Mucosa of stomach (tissue), 1 donor: ENCODE results near the gene SIK3.

Source experiments
- H3K27me3 ChIP-seq: one replicate; pipeline ENCODE4 v1.7.0; 2013; ENCODE audit warnings: mild to moderate bottlenecking, low read length; ENCODE audit not compliant: control insufficient read depth, insufficient read depth
- H3K36me3 ChIP-seq: one replicate; pipeline ENCODE4 v1.7.0; 2013; ENCODE audit warnings: low read length; ENCODE audit not compliant: control insufficient read depth, insufficient read depth
- H3K4me1 ChIP-seq: one replicate; pipeline ENCODE4 v1.7.0; 2013; ENCODE audit warnings: mild to moderate bottlenecking, low read length; ENCODE audit not compliant: control insufficient read depth, insufficient read depth
- H3K4me3 ChIP-seq: one replicate; pipeline ENCODE4 v1.7.0; 2013; ENCODE audit warnings: low read length
- H3K9ac ChIP-seq: one replicate; pipeline ENCODE4 v1.7.0; 2013; ENCODE audit warnings: mild to moderate bottlenecking, low read length, moderate library complexity
- H3K9me3 ChIP-seq: one replicate; pipeline ENCODE4 v1.7.0; 2013; ENCODE audit warnings: mild to moderate bottlenecking, low read length, moderate library complexity; ENCODE audit not compliant: control insufficient read depth
- donor health status: Pancreatic carcinoma.

SIK3 gene

GRCh38 chr11:116903090-116903489, 195.1 kb downstream of the SIK3 start:
- no peak overlapping the region for H3K9ac ChIP-seq
- H3K4me3 ChIP-seq: no peak overlapping the region
- H3K27me3 ChIP-seq: no peaks in the 10 kb centered on the region
- H3K36me3 ChIP-seq: no peaks in the 10 kb centered on the region
- no peaks in the 10 kb centered on the region for H3K9me3 ChIP-seq
- H3K4me1 ChIP-seq: no peaks in the 10 kb centered on the region

- no peak overlapping the region for H3K4me3 ChIP-seq
- no peaks in the 10 kb centered on the region for H3K27me3 ChIP-seq
- H3K4me1 ChIP-seq: no peaks in the 10 kb centered on the region
- H3K9ac ChIP-seq: no peak overlapping the region
- no peaks in the 10 kb centered on the region for H3K9me3 ChIP-seq
- H3K36me3 ChIP-seq: no peaks in the 10 kb centered on the region
Observed at GRCh38 chr11:116901964-116902688, 196.1 kb downstream of the SIK3 start.

- Histone ChIP-seq H3K4me1 (no peaks in the 10 kb centered on the region), H3K9me3 (no peaks in the 10 kb centered on the region), H3K27me3 (no peaks in the 10 kb centered on the region), H3K4me3 (no peak overlapping the region), H3K36me3 (no peaks in the 10 kb centered on the region), H3K9ac (no peak overlapping the region)
Observed at GRCh38 chr11:116901211-116901610, 197.0 kb downstream of the SIK3 start.

- Histone ChIP-seq H3K36me3 (no peaks in the 10 kb centered on the region), H3K4me3 (no peak overlapping the region), H3K4me1 (no peaks in the 10 kb centered on the region), H3K9me3 (no peaks in the 10 kb centered on the region), H3K27me3 (no peaks in the 10 kb centered on the region), H3K9ac (no peak overlapping the region)
Observed at GRCh38 chr11:116896211-116896610, 202.0 kb downstream of the SIK3 start.

- Histone ChIP-seq H3K9ac (no peak overlapping the region), H3K36me3 (no peaks in the 10 kb centered on the region), H3K4me3 (no peak overlapping the region), H3K4me1 (peaks cover 2% of the 10 kb centered on the region), H3K9me3 (no peaks in the 10 kb centered on the region), H3K27me3 (no peaks in the 10 kb centered on the region)
Observed at GRCh38 chr11:116895048-116895757, 203.0 kb downstream of the SIK3 start.

GRCh38 chr11:116893906-116894305, 204.3 kb downstream of the SIK3 start:
- peaks cover 6% of the 10 kb centered on the region for H3K4me1 ChIP-seq
- no peaks in the 10 kb centered on the region for H3K36me3 ChIP-seq
- H3K9ac ChIP-seq: no peak overlapping the region
- H3K4me3 ChIP-seq: no peak overlapping the region
- no peaks in the 10 kb centered on the region for H3K27me3 ChIP-seq
- H3K9me3 ChIP-seq: no peaks in the 10 kb centered on the region

- no peak overlapping the region for H3K9ac ChIP-seq
- no peak overlapping the region for H3K4me3 ChIP-seq
- H3K9me3 ChIP-seq: no peaks in the 10 kb centered on the region
- H3K4me1 ChIP-seq: peaks cover 6% of the 10 kb centered on the region
- no peaks in the 10 kb centered on the region for H3K36me3 ChIP-seq
- H3K27me3 ChIP-seq: no peaks in the 10 kb centered on the region
Observed at GRCh38 chr11:116893437-116893836, 204.8 kb downstream of the SIK3 start.

GRCh38 chr11:116892374-116892773, 205.9 kb downstream of the SIK3 start:
- H3K9me3 ChIP-seq: no peaks in the 10 kb centered on the region
- H3K27me3 ChIP-seq: no peaks in the 10 kb centered on the region
- H3K4me3 ChIP-seq: no peak overlapping the region
- H3K36me3 ChIP-seq: no peaks in the 10 kb centered on the region
- peaks cover 6% of the 10 kb centered on the region for H3K4me1 ChIP-seq
- no peak overlapping the region for H3K9ac ChIP-seq

- no peaks in the 10 kb centered on the region for H3K9me3 ChIP-seq
- H3K36me3 ChIP-seq: no peaks in the 10 kb centered on the region
- H3K4me3 ChIP-seq: no peak overlapping the region
- H3K27me3 ChIP-seq: no peaks in the 10 kb centered on the region
- peaks cover 6% of the 10 kb centered on the region for H3K4me1 ChIP-seq
- H3K9ac ChIP-seq: no peak overlapping the region
Observed at GRCh38 chr11:116891746-116892145, 206.5 kb downstream of the SIK3 start.

GRCh38 chr11:116890607-116891006, 207.6 kb downstream of the SIK3 start:
- no peaks in the 10 kb centered on the region for H3K9me3 ChIP-seq

GRCh38 chr11:116890193-116890592, 208.0 kb downstream of the SIK3 start:
- Histone ChIP-seq H3K36me3 (no peaks in the 10 kb centered on the region), H3K4me1 (peaks cover 6% of the 10 kb centered on the region), H3K9ac (no peak overlapping the region)

More at GRCh38 chr11:116890607-116891006, 207.6 kb downstream of the SIK3 start:
- H3K36me3 ChIP-seq: no peaks in the 10 kb centered on the region
- H3K4me3 ChIP-seq: no peak overlapping the region
- peaks cover 6% of the 10 kb centered on the region for H3K4me1 ChIP-seq
- no peaks in the 10 kb centered on the region for H3K27me3 ChIP-seq
- H3K9ac ChIP-seq: no peak overlapping the region

GRCh38 chr11:116888884-116889549, 209.2 kb downstream of the SIK3 start:
- Histone ChIP-seq H3K9me3 (no peaks in the 10 kb centered on the region), H3K4me3 (no peak overlapping the region), H3K9ac (no peak overlapping the region), H3K4me1 (peaks cover 6% of the 10 kb centered on the region), H3K36me3 (no peaks in the 10 kb centered on the region), H3K27me3 (no peaks in the 10 kb centered on the region)

More at GRCh38 chr11:116890193-116890592, 208.0 kb downstream of the SIK3 start:
- H3K9me3 ChIP-seq: no peaks in the 10 kb centered on the region
- H3K27me3 ChIP-seq: no peaks in the 10 kb centered on the region
- H3K4me3 ChIP-seq: no peak overlapping the region
